Stimulated activated CD4-positive, alpha-beta T cell treated with anti-CD3 and anti-CD28 coated beads, TNF-alpha, amount 100 ng/mL, for 4 hours (primary cell): Measurements from ENCODE around the gene CPZ.

Experiments
- DNase-seq, 3 experiments: peaks; one replicate each; pipeline ENCODE4 v3.0.0-alpha.2; 2020; ENCODE audit warnings: low read depth in 3 of 3

Gene CPZ

DNA sequence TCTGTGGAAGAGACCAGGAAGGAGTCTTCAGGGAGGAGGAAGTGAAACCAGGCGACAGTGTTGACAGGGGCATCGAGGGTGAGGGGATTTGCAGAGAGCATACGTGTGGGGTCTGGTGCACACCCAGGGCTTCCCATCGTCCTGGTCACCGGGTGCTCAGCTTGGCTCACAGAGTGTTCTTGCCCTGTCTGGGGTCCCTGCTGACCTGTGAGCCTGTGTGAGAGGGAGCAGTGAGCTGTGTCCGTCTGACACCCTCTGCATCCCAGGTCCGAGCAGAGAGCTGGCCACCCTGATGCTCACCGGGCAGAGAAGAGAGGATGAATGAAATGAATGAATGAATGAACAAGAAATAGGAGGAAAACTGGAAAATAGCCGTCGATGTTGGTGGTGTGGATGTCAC is 46.5 kb downstream of the CPZ start:
- DNase-seq: no peak

DNA sequence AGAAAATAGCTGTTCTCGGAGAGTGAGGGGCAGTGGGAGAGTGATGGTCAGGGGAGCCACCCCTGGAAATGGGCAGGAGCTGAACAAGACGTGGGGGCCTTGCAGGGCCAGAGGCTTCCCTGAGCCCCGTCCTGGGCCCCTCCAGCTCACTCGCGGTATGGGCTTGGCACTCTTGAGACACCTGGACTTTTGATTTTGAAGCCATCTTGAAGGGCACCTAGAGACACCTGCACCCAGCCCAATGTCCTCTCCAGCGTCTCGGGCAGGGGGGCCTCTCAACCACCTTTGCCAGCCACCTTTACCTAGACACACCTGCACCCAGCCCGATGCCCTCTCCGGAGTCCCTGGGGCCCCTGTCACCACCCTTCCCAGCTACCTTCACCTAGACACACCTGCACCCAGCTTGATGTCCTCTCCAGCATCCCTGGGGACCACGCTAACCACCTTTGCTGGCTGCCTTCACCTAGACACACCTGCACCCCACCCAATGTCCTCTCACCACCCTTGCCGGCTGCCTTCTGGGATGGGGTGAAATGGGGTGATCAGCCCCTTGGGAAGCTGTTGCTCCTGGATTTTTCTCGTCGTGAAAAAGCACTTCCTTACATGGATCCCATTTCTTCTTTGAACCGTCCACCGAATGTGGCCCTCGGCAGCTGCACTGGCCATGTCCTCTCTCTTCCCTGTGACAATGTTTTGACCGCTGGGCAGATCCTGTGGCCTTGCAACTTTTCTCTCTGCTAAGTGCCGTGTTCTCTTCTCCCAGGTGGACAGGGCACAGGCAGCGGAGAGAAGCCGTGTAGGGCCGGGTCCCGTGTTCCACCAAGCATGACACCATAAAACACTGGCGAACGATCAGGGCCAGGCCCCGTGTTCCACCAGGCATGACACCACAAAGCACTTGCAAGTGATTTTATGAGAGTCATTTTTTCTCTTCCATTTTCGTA is 47.5 kb downstream of the CPZ start:
- DNase-seq: no peak

- no peak for DNase-seq
Observed at GRCh38 chr4:8640816-8641215, 48.3 kb downstream of the CPZ start.

GRCh38 chr4:8641256-8641655 is 48.7 kb downstream of the CPZ start:
- no peak for DNase-seq

DNA sequence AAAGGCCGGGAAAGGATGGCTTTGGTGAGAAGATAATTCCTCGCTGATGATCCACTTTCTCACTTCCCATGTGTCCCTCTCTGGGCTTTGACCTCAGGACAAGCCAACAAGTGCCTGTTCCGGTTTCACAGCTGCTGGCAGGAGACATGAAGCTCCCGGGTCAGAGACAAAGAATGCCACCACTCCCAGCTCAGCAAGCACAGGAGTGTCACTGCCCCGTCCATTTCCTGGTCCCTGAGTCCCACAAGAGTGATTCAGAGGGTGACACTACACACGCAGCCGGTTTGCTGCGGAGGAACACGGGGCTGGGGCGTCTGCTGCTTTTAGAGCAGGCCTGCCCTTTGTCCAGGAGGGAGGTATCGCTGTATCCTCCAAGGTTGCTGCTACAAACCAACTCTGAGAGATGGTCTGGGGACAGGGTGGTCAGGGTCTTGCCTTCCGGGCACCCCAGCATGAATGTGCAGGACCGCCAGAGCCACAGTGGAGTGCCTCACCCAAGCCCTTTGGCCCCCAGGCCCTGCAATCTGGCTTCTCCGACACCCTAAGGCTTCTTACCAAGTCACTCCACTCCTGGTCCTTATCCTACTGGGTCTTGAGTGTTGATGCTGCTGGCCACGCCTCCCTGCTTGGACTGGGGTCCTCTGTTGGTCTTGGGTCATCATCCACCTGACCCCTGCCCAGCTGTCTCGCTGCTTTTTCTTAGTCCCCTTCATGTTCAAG is 49.5 kb downstream of the CPZ start:
- DNase-seq: no peak

- DNase-seq: no peak
Observed at GRCh38 chr4:8642651-8643321, 50.2 kb downstream of the CPZ start.

DNA sequence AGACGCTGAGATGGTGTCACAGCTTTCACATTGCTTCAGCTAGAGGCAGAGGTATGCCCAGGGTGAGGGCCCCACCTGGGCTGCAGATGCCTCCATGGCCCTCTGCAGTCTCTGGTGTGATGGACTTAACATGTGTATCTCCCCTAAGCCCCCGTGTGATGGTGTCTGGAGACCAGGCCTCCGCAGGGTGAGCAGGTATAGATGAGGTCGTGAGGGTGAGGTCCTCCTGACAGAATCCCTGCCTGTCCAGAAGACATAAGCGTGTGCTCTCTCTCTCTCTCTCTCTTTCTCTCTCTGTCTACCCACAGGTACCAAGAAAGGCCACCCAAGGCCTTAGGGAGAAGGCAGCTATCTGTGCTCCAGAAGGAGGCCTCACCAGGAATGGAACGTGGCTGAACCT is 50.9 kb downstream of the CPZ start:
- no peak for DNase-seq

- no peak for DNase-seq
Observed at GRCh38 chr4:8643986-8644385, 51.4 kb downstream of the CPZ start.

DNA sequence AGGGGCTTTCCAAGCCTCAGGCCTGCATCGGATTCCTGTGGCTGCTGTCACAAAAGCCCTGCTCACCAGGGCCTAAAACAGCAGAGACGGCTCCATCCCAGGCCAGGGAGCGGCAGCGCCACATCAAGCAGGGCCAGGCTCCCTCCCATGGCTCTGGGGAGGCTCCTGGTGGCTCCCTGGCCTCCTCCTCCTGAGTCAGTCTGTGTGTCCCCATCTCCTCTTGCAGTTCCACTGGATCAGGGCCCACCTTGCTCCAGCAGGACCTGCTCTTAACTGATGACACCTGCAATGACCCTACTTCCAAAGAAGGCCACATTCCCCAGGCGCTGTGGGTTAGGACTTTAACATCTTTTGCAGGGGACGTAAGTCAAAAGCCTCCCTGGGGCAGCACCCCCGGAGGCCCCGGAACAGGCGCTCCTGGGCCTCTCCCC is 51.9 kb downstream of the CPZ start:
- no peak for DNase-seq

GRCh38 chr4:8644966-8645752 is 52.6 kb downstream of the CPZ start:
- no peak for DNase-seq

DNA sequence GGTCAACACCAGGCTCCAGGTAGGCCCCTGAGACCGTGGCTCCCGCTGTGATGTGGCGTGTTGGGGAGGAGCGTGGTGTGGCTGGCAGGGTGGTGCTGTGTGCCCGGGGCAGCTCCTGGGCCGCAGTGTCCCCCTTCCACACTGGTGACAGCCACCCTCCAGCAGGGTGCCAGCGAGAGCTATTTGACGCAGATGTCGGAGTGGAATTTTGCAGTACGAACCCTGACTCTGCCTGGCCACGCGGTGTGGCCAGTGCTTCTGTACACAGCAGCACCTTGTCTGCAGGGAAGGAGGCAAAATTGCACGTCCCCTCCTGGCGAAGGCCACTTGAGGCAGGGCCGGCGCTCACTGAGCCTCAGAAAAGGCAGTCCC is 53.2 kb downstream of the CPZ start:
- no peak for DNase-seq

GRCh38 chr4:8646296-8647093 is 53.9 kb downstream of the CPZ start:
- no peak for DNase-seq

- DNase-seq: no peak
Observed at GRCh38 chr4:8647094-8647570, 54.6 kb downstream of the CPZ start.

DNA sequence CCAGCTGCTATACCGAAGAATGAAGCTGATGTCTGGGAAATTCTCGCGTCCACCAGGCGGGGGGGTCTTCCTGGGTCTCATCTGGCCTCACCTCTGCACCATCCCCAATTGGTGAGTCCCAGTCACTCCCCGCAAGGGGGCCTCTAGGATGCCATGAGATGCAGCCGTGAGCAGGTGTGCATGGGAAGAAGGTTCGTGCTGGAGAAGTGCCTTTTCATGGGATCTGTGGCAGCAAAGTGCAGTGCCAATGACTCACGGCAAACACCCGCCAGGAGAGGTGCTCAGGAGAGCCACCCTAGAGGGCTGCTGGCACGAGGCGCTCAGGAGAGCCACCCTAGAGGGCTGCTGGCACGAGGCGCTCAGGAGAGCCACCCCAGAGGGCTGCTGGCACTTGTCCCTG is 55.1 kb downstream of the CPZ start:
- DNase-seq: no peak

GRCh38 chr4:8648296-8648695 is 55.7 kb downstream of the CPZ start:
- DNase-seq: no peak

GRCh38 chr4:8648816-8649630 is 56.5 kb downstream of the CPZ start:
- no peak for DNase-seq

DNA sequence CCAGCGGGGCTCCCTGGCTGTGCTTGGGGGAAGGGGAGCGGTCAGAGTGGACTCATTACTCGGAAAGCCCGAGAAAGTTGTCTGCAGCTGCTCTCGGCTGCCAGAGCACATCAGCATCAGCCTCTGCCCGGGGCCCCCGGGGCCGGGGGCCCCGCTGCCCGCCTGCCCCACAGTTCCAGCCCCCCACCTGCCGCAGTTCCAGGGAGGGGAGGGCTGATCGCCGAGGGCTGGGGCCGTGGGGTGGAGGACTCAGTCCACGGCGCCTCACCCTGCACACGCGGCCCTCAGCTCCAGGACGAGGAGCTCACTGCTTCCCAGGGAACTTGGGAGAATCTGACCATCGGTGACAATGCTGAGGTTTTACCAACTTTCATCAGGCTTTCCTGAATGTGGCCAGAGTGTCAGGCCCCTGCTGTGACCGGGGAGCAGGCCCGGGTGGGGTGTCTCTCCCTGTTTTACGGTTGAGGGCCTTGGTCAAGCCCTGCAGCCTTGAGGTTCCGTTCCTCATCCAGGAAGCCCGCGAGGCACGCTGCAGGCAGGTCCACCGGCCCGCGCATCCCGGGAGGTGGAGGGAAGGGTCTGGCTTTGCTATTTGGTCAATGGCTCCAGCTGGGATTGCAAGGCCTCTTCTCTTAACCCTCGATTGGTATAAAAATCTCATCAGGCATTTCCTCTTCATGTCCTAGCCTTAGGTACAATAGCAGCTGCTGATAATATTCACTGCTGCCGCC is 57.2 kb downstream of the CPZ start:
- DNase-seq: no peak

DNA sequence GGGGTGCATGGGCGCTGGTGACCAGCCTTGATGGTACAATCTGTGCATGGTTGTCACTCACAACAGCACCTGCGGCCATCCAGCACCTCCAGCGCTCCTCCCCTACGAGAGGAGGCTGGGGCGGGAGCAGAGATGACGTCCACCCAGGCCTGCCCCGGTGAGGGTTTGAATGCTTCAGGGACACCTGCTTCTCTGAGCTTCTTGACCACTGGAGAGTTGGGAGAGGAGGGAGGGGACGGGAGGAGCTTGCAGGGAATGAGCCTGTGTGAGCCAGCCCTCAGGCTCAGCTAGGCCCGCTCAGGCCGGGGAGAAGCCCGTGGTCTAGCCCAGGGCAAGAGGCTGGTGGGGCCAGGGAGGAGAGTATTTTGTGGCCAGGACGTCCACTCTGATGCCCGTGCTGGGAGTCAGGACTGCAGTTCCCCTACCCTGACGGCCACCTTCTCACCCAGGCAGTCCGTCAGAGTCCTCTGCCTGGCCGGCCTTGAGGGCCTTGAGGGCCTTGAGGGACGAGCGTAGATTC is 59.2 kb downstream of the CPZ start:
- DNase-seq: no peak
